RWPE2 (cell line): ENCODE measurements around the gene SIL1.

Experiments
- ATAC-seq: fragments of 200-7000 bp; cut with Tn5 transposase; 3 replicates; pipeline ENCODE4 v1.9.1; 2021; ENCODE audit warnings: low read depth
- DNase-seq: peaks from one replicate; pipeline ENCODE4 v3.0.0-alpha.2; 2020; ENCODE audit warnings: low spot score
- H3K27ac ChIP-seq: fragments of 450-650 bp; 2 replicates; pipeline ENCODE4 v1.5.1; 2017; ENCODE audit warnings: mild to moderate bottlenecking; ENCODE audit not compliant: poor library complexity, severe bottlenecking
- H3K27me3 ChIP-seq: fragments of 250-450 bp; sonication (Bioruptor Pico); 2 replicates; pipeline ENCODE4 v1.5.1; 2021; ENCODE audit warnings: mild to moderate bottlenecking, moderate library complexity; ENCODE audit not compliant: insufficient read depth, poor library complexity, severe bottlenecking
- H3K36me3 ChIP-seq: fragments of 250-450 bp; sonication (Bioruptor Pico); 2 replicates; pipeline ENCODE4 v1.5.1; 2020; ENCODE audit warnings: low read depth, mild to moderate bottlenecking, moderate library complexity
- H3K4me1 ChIP-seq: fragments of 250-450 bp; sonication (Bioruptor Pico); 2 replicates; pipeline ENCODE4 v1.5.1; 2021; ENCODE audit warnings: mild to moderate bottlenecking, moderate library complexity; ENCODE audit not compliant: insufficient read depth, poor library complexity, severe bottlenecking
- H3K4me3 ChIP-seq: fragments of 250-450 bp; sonication (Bioruptor Pico); 2 replicates; pipeline ENCODE4 v1.5.1; 2021; ENCODE audit warnings: mild to moderate bottlenecking, moderate library complexity; ENCODE audit not compliant: severe bottlenecking
- H3K9me3 ChIP-seq: fragments of 250-450 bp; sonication (Bioruptor Pico); 2 replicates; pipeline ENCODE4 v1.5.1; 2021; ENCODE audit warnings: mild to moderate bottlenecking, moderate library complexity; ENCODE audit not compliant: severe bottlenecking
- TF ChIP-seq, protein P1 (sequence below): fragments of 450-650 bp; IDR thresholded peaks from one replicate; pipeline ENCODE4 v1.5.1; 2017; ENCODE audit warnings: mild to moderate bottlenecking, moderate library complexity; ENCODE audit not compliant: poor library complexity, severe bottlenecking

Gene SIL1

GRCh38 chr5:139212906-139213305 is 14.7 kb upstream of the SIL1 start:
- Histone ChIP-seq H3K27me3 (no peaks in the 10 kb centered on the region), H3K36me3 (no peaks in the 10 kb centered on the region), H3K4me1 (no peaks in the 10 kb centered on the region), H3K9me3 (no peaks in the 10 kb centered on the region), H3K27ac (no peak overlapping the region), H3K4me3 (no peak overlapping the region)
- no peak for ATAC-seq
- TF ChIP-seq, protein P1, sequence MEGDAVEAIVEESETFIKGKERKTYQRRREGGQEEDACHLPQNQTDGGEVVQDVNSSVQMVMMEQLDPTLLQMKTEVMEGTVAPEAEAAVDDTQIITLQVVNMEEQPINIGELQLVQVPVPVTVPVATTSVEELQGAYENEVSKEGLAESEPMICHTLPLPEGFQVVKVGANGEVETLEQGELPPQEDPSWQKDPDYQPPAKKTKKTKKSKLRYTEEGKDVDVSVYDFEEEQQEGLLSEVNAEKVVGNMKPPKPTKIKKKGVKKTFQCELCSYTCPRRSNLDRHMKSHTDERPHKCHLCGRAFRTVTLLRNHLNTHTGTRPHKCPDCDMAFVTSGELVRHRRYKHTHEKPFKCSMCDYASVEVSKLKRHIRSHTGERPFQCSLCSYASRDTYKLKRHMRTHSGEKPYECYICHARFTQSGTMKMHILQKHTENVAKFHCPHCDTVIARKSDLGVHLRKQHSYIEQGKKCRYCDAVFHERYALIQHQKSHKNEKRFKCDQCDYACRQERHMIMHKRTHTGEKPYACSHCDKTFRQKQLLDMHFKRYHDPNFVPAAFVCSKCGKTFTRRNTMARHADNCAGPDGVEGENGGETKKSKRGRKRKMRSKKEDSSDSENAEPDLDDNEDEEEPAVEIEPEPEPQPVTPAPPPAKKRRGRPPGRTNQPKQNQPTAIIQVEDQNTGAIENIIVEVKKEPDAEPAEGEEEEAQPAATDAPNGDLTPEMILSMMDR, result no peak
- no peak for DNase-seq

- DNase-seq, result no peak
- Histone ChIP-seq H3K9me3 (no peaks in the 10 kb centered on the region), H3K36me3 (no peaks in the 10 kb centered on the region), H3K27ac (no peak overlapping the region), H3K27me3 (no peaks in the 10 kb centered on the region), H3K4me1 (no peaks in the 10 kb centered on the region), H3K4me3 (no peak overlapping the region)
- no peak for ATAC-seq
- TF ChIP-seq, protein P1, result no peak
These were observed 14.3 kb upstream of the SIL1 start for GRCh38 chr5:139212486-139212885.

- Histone ChIP-seq H3K27me3 (no peaks in the 10 kb centered on the region), H3K36me3 (no peaks in the 10 kb centered on the region), H3K4me1 (no peaks in the 10 kb centered on the region), H3K4me3 (no peak overlapping the region), H3K27ac (no peak overlapping the region), H3K9me3 (no peaks in the 10 kb centered on the region)
- ATAC-seq (peak; percentile 66), DNase-seq (no peak)
- TF ChIP-seq, protein P1, result no peak
These were observed 12.4 kb upstream of the SIL1 start for GRCh38 chr5:139210585-139210984.

DNA sequence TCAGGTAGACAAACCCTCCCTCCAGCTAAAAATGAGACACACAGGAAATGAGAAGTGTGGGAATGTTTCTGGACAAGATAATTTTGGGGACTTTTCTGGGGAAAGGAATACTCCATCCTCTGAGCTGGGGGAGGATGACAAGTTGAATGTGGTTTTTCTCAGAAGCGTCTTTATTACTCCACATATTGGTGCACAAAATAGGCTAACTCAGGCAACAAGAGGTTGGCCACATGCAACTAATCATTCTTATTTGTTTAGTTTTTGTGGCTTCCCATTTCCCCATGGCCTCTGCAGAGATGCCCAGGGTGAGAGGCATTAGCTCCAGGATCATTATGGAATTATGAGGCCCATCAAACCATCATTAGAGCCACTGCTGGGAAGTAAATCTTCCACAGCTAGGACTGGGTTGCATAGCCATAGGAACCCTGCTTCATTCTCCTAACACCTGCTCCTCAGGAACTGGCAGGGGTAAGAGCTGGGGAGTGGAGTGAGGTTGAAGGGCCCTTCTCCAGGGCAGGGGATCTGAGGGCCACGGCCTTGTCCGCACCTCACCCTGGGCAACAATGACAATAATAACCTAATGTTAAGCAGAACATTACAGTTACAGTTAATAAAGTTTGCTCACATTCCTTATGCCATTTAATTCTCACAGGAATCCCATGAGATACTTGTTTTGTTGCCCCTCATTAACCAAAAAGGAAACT is 9.3 kb upstream of the SIL1 start:
- Histone ChIP-seq H3K27me3 (no peaks in the 10 kb centered on the region), H3K4me1 (no peaks in the 10 kb centered on the region), H3K36me3 (no peaks in the 10 kb centered on the region), H3K4me3 (no peak overlapping the region), H3K27ac (no peak overlapping the region), H3K9me3 (no peaks in the 10 kb centered on the region)
- no peak for DNase-seq
- no peak for ATAC-seq
- TF ChIP-seq, protein P1, result no peak

DNA sequence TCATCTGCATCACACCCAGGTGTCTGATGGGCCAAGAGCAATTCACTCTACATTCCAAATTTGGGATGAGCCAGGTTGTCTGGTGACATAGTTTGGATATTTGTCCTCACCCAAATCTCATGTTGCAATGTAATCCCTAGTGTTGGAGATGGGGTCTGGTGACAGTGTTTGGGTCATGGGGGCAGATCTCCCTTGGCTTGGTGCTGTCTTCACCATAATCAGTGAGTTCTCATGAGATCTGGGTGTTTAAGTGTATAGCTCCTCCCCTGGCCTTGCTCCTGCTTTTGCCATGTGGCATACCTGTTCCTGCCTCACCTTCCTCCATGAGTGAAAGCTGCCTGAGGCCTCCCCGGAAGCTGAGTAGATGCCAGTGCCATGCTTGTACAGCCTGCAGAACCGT is 7.4 kb upstream of the SIL1 start:
- Histone ChIP-seq H3K27me3 (no peaks in the 10 kb centered on the region), H3K4me1 (no peaks in the 10 kb centered on the region), H3K4me3 (no peak overlapping the region), H3K36me3 (no peaks in the 10 kb centered on the region), H3K27ac (no peak overlapping the region), H3K9me3 (no peaks in the 10 kb centered on the region)
- ATAC-seq, result no peak
- TF ChIP-seq, protein P1, result no peak
- DNase-seq, result no peak
